Body of pancreas (tissue), 4 donors: Measurements from ENCODE around the gene TOR1AIP1.

Source experiments
- POLR2A ChIP-seq, 3 donors: fragments of 450-650 bp; IDR thresholded peaks; one replicate each; pipeline ENCODE4 v1.6.1; 2016; ENCODE audit warnings: antibody characterized with exemption in 3 of 3, mild to moderate bottlenecking in 2 of 3
- TF ChIP-seq, protein P1 (sequence below), 7 experiments: fragments of 450-650 bp in 4 of 7; fragments of 200-600 bp in 3 of 7; sonication (generic) in 3 of 7; IDR thresholded peaks; one replicate each; pipeline ENCODE4 v1.5.1; 2016 to 2019; ENCODE audit warnings: antibody characterized with exemption in 7 of 7

DNA sequence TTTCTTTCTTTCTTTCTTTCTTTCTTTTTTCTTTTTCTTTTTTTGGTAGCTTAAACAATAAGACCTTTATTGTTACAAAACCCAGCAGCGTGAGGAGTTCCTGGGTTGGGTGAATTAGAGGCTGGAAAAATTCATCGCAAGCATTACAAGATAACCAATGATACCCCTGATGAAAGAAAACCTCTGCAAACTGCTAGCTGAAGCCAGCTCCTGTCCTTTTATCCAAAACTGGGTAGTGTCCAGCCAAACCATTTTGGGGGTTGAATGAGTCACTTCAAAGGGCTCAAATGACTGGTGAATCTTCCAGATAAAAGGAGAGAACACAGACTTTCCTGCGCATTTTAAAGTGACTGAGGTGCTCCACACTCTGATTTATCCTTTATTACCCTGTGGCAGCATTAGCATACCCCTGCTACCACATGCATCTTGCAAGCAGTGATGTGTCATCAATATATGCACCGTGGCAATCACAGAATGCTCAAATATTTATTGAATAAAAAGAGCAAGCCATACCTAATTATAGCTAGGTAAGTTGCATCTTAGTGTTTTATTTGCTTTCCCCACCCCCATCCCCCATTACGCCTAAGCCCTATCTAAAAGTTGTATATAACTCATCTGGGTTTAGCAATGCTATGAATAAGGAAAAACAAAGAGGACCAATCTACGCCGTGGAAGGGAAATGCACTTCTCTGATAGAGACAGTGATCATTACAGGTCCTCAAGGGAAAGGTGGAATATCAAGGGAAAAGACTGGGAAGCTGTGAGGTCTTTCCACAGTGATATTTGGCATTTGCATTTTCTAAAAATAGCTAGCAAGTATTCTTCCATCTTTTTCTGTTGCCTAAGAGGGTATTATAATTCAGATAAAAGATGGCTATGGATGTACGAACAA, 40.1 kb downstream of the TOR1AIP1 start:
- no peak for TF ChIP-seq POLR2A (IDR thresholded peaks at IDR 0.05)
- TF ChIP-seq, protein P1, sequence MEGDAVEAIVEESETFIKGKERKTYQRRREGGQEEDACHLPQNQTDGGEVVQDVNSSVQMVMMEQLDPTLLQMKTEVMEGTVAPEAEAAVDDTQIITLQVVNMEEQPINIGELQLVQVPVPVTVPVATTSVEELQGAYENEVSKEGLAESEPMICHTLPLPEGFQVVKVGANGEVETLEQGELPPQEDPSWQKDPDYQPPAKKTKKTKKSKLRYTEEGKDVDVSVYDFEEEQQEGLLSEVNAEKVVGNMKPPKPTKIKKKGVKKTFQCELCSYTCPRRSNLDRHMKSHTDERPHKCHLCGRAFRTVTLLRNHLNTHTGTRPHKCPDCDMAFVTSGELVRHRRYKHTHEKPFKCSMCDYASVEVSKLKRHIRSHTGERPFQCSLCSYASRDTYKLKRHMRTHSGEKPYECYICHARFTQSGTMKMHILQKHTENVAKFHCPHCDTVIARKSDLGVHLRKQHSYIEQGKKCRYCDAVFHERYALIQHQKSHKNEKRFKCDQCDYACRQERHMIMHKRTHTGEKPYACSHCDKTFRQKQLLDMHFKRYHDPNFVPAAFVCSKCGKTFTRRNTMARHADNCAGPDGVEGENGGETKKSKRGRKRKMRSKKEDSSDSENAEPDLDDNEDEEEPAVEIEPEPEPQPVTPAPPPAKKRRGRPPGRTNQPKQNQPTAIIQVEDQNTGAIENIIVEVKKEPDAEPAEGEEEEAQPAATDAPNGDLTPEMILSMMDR (IDR thresholded peaks at IDR 0.05): no peak
